ENCODE measurements around the gene MTCL1. TPM values are rescaled to one million over a fixed set of nuclear protein-coding genes. Genes with fewer than 3 reads are reported as not detected.

The MTCL1 gene
- total and polyA plus RNA-seq, 11 donors, result 4.7 to 17.7 (median 9.5) TPM

DNA sequence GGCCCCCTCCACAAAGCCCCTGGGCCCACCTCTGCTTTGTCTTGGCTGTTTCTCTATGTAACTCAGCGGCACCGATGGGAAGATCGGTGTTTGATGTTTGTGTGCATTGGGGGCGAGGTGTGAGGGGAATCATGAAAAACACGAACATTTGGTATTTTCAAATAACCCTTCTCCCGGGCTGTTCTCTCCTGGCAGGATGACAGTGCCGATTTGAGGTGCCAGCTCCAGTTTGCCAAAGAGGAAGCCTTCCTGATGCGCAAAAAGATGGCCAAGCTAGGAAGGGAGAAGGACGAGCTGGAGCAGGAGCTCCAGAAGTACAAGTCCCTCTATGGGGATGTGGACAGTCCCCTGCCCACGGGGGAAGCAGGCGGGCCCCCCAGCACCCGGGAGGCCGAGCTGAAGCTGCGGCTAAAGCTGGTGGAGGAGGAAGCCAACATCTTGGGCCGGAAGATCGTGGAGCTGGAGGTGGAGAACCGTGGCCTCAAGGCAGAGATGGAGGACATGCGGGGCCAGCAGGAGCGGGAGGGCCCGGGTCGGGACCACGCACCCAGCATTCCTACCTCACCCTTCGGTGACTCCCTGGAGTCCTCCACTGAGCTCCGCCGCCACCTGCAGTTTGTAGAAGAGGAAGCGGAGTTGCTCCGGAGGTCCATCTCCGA lies 78.1 kb downstream of the MTCL1 start:
- no peak for TF ChIP-seq POLR2A (IDR thresholded peaks at IDR 0.05)
- TF ChIP-seq, protein P1, sequence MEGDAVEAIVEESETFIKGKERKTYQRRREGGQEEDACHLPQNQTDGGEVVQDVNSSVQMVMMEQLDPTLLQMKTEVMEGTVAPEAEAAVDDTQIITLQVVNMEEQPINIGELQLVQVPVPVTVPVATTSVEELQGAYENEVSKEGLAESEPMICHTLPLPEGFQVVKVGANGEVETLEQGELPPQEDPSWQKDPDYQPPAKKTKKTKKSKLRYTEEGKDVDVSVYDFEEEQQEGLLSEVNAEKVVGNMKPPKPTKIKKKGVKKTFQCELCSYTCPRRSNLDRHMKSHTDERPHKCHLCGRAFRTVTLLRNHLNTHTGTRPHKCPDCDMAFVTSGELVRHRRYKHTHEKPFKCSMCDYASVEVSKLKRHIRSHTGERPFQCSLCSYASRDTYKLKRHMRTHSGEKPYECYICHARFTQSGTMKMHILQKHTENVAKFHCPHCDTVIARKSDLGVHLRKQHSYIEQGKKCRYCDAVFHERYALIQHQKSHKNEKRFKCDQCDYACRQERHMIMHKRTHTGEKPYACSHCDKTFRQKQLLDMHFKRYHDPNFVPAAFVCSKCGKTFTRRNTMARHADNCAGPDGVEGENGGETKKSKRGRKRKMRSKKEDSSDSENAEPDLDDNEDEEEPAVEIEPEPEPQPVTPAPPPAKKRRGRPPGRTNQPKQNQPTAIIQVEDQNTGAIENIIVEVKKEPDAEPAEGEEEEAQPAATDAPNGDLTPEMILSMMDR (IDR thresholded peaks at IDR 0.05), result no peak
- no peaks in the 10 kb centered on the region for H3K9me3 ChIP-seq
- H3K36me3 ChIP-seq, result peaks cover 0 to 7% (median 0%) of the 10 kb centered on the region in 9 donors
- intact Hi-C loops (cut with DNase I), result no loop called here
- peaks cover 0 to 2% (median 0%) of the 10 kb centered on the region in 12 donors for H3K4me1 ChIP-seq
- no peaks in the 10 kb centered on the region for H3K27me3 ChIP-seq
- H3K4me3 ChIP-seq, result no peak overlapping the region
- DNase-seq, result no peak
- no peak for ATAC-seq
- H3K27ac ChIP-seq, result no peak overlapping the region
- 94 to 97% (median 95%) methylated on average over 24 to 28 of the region's 28 CpGs for WGBS, 4 donors

DNA sequence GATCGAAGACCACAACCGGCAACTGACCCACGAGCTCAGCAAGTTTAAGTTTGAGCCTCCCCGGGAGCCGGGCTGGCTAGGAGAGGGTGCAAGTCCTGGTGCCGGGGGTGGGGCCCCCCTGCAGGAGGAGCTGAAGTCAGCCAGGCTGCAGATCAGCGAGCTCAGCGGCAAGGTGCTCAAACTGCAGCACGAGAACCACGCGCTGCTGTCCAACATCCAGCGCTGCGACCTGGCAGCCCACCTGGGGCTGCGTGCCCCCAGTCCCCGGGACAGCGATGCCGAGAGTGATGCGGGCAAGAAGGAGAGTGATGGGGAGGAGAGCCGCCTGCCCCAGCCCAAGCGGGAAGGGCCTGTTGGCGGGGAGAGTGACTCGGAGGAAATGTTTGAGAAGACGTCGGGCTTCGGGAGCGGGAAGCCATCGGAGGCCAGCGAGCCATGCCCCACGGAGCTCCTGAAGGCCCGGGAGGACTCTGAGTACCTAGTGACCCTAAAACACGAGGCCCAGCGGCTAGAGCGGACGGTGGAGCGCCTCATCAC lies 78.7 kb downstream of the MTCL1 start:
- Histone ChIP-seq H3K4me3 (no peak overlapping the region), H3K9me3 (no peaks in the 10 kb centered on the region), H3K27me3 (no peaks in the 10 kb centered on the region), H3K27ac (no peak overlapping the region), H3K36me3 (peaks cover 0 to 7% (median 0%) of the 10 kb centered on the region in 9 donors), H3K4me1 (peaks cover 0 to 4% (median 0%) of the 10 kb centered on the region in 12 donors)
- 95 to 97% (median 96%) methylated on average over 20 to 35 of the region's 35 CpGs for WGBS, 4 donors
- no peak for DNase-seq
- intact Hi-C loops (cut with DNase I), result no loop called here
- no peak for TF ChIP-seq POLR2A (IDR thresholded peaks at IDR 0.05)
- TF ChIP-seq, protein P1 (IDR thresholded peaks at IDR 0.05), result no peak
- ATAC-seq, result no peak

DNA sequence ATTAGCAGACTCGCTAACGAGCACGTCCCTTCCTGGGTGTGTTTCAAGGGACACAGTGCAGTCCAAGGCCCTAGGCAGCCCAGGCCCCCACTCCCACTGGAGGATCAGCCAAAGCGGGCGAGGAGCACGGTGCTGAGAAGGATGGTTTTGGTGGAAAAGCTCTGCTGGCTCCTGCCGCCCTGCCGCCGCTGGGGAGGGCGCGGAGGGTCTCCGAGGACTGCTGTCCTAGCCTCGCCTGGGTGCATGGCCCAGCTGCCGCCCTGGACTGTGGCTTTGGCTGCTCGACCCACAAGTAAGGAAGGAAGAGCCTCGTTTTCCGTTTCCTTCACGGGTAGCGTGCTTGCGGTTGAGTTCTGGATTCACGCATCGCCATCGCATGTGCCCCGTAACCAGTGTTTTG lies 79.9 kb downstream of the MTCL1 start:
- Histone ChIP-seq H3K36me3 (peaks cover 0 to 7% (median 0%) of the 10 kb centered on the region in 9 donors), H3K27ac (no peak overlapping the region), H3K4me3 (no peak overlapping the region), H3K4me1 (peaks cover 0 to 4% (median 0%) of the 10 kb centered on the region in 12 donors), H3K27me3 (no peaks in the 10 kb centered on the region), H3K9me3 (no peaks in the 10 kb centered on the region)
- intact Hi-C loops (cut with DNase I), result no loop called here
- DNase-seq (no peak), ATAC-seq (no peak)
- WGBS, 4 donors, result 92 to 96% (median 93%) methylated on average over 19 to 24 of the region's 24 CpGs
- TF ChIP-seq POLR2A (IDR thresholded peaks at IDR 0.05), result no peak

DNA sequence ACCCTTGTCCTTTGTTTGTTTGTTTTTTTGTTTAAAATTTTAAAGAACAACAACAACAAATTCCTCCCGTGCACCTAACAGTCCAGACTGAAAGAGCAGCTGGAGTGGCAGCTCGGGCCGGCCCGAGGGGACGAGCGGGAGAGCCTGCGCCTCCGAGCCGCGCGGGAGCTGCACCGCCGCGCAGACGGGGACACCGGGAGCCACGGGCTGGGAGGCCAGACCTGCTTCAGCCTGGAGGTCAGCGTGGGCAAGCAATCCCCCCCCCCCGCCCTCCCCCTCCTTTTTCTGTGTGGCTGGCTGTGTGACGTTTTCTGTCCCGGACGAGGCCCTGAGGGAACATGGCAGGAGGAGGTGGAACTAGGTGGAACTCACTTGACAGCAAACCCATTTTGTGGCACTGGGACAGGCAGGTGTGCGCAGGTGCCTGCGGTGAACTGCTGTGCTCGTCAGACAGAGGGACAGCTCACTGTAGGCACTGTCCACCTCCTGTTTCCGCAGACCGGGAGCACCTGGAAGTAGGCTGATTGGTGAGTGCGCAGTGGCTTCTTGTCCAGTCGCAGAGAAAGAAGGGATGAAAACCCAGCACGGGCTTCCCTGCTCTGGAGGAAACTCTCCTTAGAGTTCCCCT lies 80.6 kb downstream of the MTCL1 start:
- H3K36me3 ChIP-seq, result peaks cover 0 to 7% (median 0%) of the 10 kb centered on the region in 9 donors

More for the DNA sequence above, 80.6 kb downstream of the MTCL1 start:
- H3K9me3 ChIP-seq, result no peaks in the 10 kb centered on the region
- intact Hi-C loops (cut with DNase I), result no loop called here
- peaks cover 0 to 4% (median 0%) of the 10 kb centered on the region in 12 donors for H3K4me1 ChIP-seq
- no peak overlapping the region for H3K4me3 ChIP-seq
- DNase-seq, result no peak
- H3K27me3 ChIP-seq, result no peaks in the 10 kb centered on the region
- no peak for ATAC-seq
- 93 to 95% (median 94%) methylated on average over 25 to 30 of the region's 30 CpGs for WGBS, 4 donors
- no peak for TF ChIP-seq POLR2A (IDR thresholded peaks at IDR 0.05)
- TF ChIP-seq, protein P1 (IDR thresholded peaks at IDR 0.05), result no peak
- H3K27ac ChIP-seq, result no peak overlapping the region

Measured in heart left ventricle (tissue), 16 donors.